Measurements from ENCODE around the gene ACVR2B. TPM values are rescaled to one million over a fixed set of nuclear protein-coding genes. Genes with fewer than 3 reads are reported as not detected.

The ACVR2B gene
- total and polyA plus RNA-seq, 10 of the 15 experiments (the other 5 are each of a cell fraction or from before 2014, with no cell fraction given): 0.27 to 2.9 (median 1.0) TPM

DNA sequence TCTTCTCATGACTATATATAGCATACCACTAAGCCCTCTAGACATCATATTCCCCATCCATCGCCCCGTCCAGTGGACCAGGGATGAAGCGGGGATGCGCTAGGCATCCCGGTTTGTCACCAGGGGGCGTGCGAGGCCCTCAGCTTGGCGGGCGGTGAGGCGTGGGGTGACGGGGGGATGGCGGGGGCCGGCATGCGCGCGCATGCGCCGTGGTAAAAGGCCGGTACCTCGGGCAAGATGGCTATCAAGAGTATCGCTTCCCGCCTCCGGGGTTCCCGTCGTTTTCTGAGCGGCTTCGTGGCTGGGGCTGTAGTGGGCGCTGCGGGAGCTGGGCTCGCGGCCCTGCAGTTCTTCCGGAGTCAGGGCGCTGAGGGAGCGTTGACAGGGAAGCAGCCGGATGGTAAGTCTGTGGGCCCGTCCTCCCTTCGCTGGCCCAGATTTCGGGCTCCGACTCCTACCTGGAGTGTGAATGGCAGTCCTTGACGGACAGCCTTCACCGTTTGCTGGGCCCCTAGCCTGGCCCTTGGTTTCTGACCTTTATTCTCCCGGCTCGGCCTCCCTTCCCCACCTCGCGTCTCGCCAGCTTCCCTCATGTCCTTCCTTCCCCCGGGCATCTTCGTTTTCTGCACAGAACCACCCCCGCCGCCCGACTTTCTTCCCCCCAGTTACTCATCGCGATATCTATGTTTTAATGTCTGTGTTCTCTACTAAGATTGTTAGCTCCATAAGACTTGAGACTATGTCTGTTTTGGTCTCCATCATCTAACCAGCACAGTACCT, 42.6 kb downstream of the ACVR2B start, which contains the start of gene EXOG (continued):
- TF ChIP-seq, protein P1, sequence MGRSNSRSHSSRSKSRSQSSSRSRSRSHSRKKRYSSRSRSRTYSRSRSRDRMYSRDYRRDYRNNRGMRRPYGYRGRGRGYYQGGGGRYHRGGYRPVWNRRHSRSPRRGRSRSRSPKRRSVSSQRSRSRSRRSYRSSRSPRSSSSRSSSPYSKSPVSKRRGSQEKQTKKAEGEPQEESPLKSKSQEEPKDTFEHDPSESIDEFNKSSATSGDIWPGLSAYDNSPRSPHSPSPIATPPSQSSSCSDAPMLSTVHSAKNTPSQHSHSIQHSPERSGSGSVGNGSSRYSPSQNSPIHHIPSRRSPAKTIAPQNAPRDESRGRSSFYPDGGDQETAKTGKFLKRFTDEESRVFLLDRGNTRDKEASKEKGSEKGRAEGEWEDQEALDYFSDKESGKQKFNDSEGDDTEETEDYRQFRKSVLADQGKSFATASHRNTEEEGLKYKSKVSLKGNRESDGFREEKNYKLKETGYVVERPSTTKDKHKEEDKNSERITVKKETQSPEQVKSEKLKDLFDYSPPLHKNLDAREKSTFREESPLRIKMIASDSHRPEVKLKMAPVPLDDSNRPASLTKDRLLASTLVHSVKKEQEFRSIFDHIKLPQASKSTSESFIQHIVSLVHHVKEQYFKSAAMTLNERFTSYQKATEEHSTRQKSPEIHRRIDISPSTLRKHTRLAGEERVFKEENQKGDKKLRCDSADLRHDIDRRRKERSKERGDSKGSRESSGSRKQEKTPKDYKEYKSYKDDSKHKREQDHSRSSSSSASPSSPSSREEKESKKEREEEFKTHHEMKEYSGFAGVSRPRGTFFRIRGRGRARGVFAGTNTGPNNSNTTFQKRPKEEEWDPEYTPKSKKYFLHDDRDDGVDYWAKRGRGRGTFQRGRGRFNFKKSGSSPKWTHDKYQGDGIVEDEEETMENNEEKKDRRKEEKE (IDR thresholded peaks at IDR 0.05): no peak
- TF ChIP-seq WRNIP1 (IDR thresholded peaks at IDR 0.05; ENCODE audit: borderline replicate concordance, low read depth, low read length): no peak
- TF ChIP-seq BHLHE40 (IDR thresholded peaks at IDR 0.05; ENCODE audit: borderline replicate concordance in 1 of 2, low read depth in 2 of 2, low read length in 1 of 2): no peak; a peak in 1 of 4 replicates
- no peak for TF ChIP-seq MTA3 (IDR thresholded peaks at IDR 0.05; ENCODE audit: borderline replicate concordance, low read length)

DNA sequence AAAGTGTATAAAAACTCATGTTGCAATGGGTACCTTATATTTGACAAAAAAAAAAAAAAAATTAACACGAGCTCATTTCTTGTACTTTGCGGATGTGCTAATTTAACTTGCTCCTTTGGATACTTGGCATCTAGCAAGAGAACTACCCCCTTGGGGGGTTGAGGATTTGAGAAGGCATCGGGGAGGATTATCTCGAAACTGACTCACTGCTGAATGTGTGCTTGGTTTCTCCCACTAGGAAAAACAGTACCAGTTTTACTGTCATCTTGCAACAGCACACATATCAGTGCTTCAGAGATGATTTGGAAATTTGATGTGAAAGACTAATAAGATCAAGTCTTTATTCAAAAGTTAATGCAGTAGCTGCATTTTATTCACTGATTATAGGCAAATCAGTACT, 43.3 kb downstream of the ACVR2B start:
- ChIA-PET CTCF (interaction anchor here (0.6 to 4.5 kb wide), 23 partner anchors 10 to 791 kb away, joined by 3 to 44 read pairs (median 5); partner anchors contain the start of gene XYLB), RAD21 (ENCODE audit: unreplicated experiment) (interaction anchor here (0.6 to 1.8 kb wide), 11 partner anchors 10 to 846 kb away, joined by 3 to 10 read pairs (median 4); partner anchors contain the start of gene XYLB), POLR2A (interaction anchor here (0.6 to 1.2 kb wide), 11 partner anchors 10 to 771 kb away, joined by 3 to 7 read pairs (median 3); no protein-coding TSS in a partner anchor), SMC1A (ENCODE audit: uncharacterized antibody, unreplicated experiment) (interaction anchor here (0.7 to 2.3 kb wide), 4 partner anchors 24 to 524 kb away, joined by 3 to 11 read pairs (median 4); no protein-coding TSS in a partner anchor)
- WGBS (ENCODE audit: insufficient coverage, insufficient replicate concordance, low lambda C conversion rate, missing lambda C conversion rate): 11% methylated on average over 4 of the region's 4 CpGs
- Histone ChIP-seq H3K9ac (ENCODE audit: control insufficient read depth, insufficient read depth, low read length) (peak overlapping the region; percentile 92), H3K36me3 (ENCODE audit: control insufficient read depth in 2 of 2, insufficient read depth in 2 of 2, low read length in 1 of 2) (peaks cover 0 to 8% of the 10 kb centered on the region in 2 experiments; a peak in 1 of 4 replicates), H4K20me1 (ENCODE audit: control insufficient read depth, insufficient read depth) (no peaks in the 10 kb centered on the region), H2AFZ (ENCODE audit: control insufficient read depth, low read depth, low read length) (peak overlapping the region; percentile 99), H3K4me2 (ENCODE audit: control insufficient read depth, insufficient read depth) (peak overlapping the region; percentile 46), H3K4me3 (peak overlapping the region; percentile 81), H3K4me1 (ENCODE audit: control insufficient read depth, insufficient read depth, low read length) (no peaks in the 10 kb centered on the region), H3K27me3 (replicated peaks in 1 of 2; ENCODE audit: control insufficient read depth in 2 of 2, insufficient read depth in 2 of 2, low read length in 1 of 2) (no peaks in the 10 kb centered on the region), H3K79me2 (ENCODE audit: control insufficient read depth, insufficient read depth, low read length) (peaks cover 11% of the 10 kb centered on the region), H3K9me3 (replicated peaks; ENCODE audit: control insufficient read depth, insufficient read depth, low read length) (no peaks in the 10 kb centered on the region), H3K27ac (ENCODE audit: control insufficient read depth, insufficient read depth) (peak overlapping the region; percentile 82; the same call in 1 of the 2 replicates)
- ATAC-seq: no peak
- intact Hi-C loops (cut with micrococcal nuclease; ENCODE audit: unreplicated experiment) (loop anchor here (10.0 kb wide), 1 partner anchor 158 kb away; no protein-coding TSS in a partner anchor), in situ Hi-C loops (cut with MboI) (no loop called here)
- no peak for DNase-seq (ENCODE audit: low read depth, low spot score)
- FAIRE-seq: no peak
- no TSS peak for BruUV-seq (replicated peaks)
- TF ChIP-seq KAT2A (conservative IDR thresholded peaks at IDR 0.05; ENCODE audit: control insufficient read depth, low read depth, low read length): no peak
- no peak for TF ChIP-seq SP1 (IDR thresholded peaks at IDR 0.05; ENCODE audit: low read depth, low read length)
- TF ChIP-seq TCF3 (IDR thresholded peaks at IDR 0.05; ENCODE audit: borderline replicate concordance, insufficient read depth, low read depth, low read length): no peak
- TF ChIP-seq MYC (IDR thresholded peaks at IDR 0.05; ENCODE audit: insufficient read depth, insufficient read length, insufficient replicate concordance, low read length, severe bottlenecking): no peak
- no peak for TF ChIP-seq CBX5 (IDR thresholded peaks at IDR 0.05; ENCODE audit: low read depth)
- TF ChIP-seq, protein P2, sequence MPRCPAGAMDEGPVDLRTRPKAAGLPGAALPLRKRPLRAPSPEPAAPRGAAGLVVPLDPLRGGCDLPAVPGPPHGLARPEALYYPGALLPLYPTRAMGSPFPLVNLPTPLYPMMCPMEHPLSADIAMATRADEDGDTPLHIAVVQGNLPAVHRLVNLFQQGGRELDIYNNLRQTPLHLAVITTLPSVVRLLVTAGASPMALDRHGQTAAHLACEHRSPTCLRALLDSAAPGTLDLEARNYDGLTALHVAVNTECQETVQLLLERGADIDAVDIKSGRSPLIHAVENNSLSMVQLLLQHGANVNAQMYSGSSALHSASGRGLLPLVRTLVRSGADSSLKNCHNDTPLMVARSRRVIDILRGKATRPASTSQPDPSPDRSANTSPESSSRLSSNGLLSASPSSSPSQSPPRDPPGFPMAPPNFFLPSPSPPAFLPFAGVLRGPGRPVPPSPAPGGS (IDR thresholded peaks at IDR 0.05; ENCODE audit: borderline replicate concordance, insufficient read depth, low read depth, low read length, poor library complexity, severe bottlenecking): no peak
- TF ChIP-seq, protein P3, sequence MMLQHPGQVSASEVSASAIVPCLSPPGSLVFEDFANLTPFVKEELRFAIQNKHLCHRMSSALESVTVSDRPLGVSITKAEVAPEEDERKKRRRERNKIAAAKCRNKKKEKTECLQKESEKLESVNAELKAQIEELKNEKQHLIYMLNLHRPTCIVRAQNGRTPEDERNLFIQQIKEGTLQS (IDR thresholded peaks at IDR 0.05; ENCODE audit: borderline replicate concordance, extremely low read depth, low read depth, low read length): no peak
- no peak for TF ChIP-seq ZNF217 (IDR thresholded peaks at IDR 0.05)
